Measurements from ENCODE around the gene ATG14. TPM values are rescaled to one million over a fixed set of nuclear protein-coding genes. Genes with fewer than 3 reads are reported as not detected.
"Not testable (repeated sequence)": the region's sequence is repeated elsewhere in the genome, so short reads cannot be mapped to it uniquely, and the experiment has no call there.

Gene ATG14
- total and polyA plus RNA-seq, 8 donors: 7.1 to 25.6 (median 23.3) TPM

- ATAC-seq (no peak), DNase-seq (no peak)
- Histone ChIP-seq H3K36me3 (no peaks in the 10 kb centered on the region), H3K9me3 (no peaks in the 10 kb centered on the region), H3K4me3 (no peak overlapping the region), H3K27ac (no peak overlapping the region), H3K4me1 (no peaks in the 10 kb centered on the region), H3K27me3 (no peaks in the 10 kb centered on the region)
- intact Hi-C loops (cut with DNase I): no loop called here
- TF ChIP-seq, protein P1, sequence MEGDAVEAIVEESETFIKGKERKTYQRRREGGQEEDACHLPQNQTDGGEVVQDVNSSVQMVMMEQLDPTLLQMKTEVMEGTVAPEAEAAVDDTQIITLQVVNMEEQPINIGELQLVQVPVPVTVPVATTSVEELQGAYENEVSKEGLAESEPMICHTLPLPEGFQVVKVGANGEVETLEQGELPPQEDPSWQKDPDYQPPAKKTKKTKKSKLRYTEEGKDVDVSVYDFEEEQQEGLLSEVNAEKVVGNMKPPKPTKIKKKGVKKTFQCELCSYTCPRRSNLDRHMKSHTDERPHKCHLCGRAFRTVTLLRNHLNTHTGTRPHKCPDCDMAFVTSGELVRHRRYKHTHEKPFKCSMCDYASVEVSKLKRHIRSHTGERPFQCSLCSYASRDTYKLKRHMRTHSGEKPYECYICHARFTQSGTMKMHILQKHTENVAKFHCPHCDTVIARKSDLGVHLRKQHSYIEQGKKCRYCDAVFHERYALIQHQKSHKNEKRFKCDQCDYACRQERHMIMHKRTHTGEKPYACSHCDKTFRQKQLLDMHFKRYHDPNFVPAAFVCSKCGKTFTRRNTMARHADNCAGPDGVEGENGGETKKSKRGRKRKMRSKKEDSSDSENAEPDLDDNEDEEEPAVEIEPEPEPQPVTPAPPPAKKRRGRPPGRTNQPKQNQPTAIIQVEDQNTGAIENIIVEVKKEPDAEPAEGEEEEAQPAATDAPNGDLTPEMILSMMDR (IDR thresholded peaks at IDR 0.05): no peak
These were observed 15.3 kb upstream of the ATG14 start for GRCh38 chr14:55426891-55427290.

GRCh38 chr14:55425091-55425490 lies 13.5 kb upstream of the ATG14 start:
- intact Hi-C loops (cut with DNase I): no loop called here
- ATAC-seq (no peak), DNase-seq (no peak)
- no peak overlapping the region for H3K4me3 ChIP-seq
- no peaks in the 10 kb centered on the region for H3K36me3 ChIP-seq
- no peaks in the 10 kb centered on the region for H3K27me3 ChIP-seq
- no peak overlapping the region for H3K27ac ChIP-seq
- H3K4me1 ChIP-seq: no peaks in the 10 kb centered on the region
- TF ChIP-seq, protein P1 (IDR thresholded peaks at IDR 0.05): no peak
- H3K9me3 ChIP-seq: no peaks in the 10 kb centered on the region

DNA sequence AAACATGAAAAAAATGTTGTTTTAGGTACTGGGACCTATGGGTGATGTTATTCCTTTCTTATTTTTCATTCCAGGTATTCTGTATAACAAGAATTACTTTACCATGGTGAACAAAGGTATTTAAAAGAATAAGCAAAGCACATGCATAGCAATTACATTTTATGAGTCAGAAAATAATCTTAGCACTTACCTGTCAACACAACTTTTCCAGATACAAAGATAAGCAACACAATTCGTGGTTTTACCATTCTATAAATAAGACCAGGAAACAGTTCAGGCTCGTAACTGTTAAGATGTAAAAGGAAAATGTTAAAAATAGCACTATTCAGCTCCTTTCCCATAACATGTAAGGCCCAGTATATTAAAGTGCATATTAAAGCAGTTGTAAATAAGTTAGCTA lies 12.3 kb upstream of the ATG14 start:
- DNase-seq (no peak), ATAC-seq (no peak)
- Histone ChIP-seq H3K9me3 (no peaks in the 10 kb centered on the region), H3K36me3 (no peaks in the 10 kb centered on the region), H3K27me3 (no peaks in the 10 kb centered on the region), H3K27ac (no peak overlapping the region), H3K4me1 (no peaks in the 10 kb centered on the region), H3K4me3 (no peak overlapping the region)
- intact Hi-C loops (cut with DNase I): no loop called here
- TF ChIP-seq, protein P1 (IDR thresholded peaks at IDR 0.05): no peak

GRCh38 chr14:55422338-55422737 lies 10.7 kb upstream of the ATG14 start:
- H3K27ac ChIP-seq; H3K36me3 ChIP-seq; intact Hi-C loops (cut with DNase I); H3K4me1 ChIP-seq; H3K27me3 ChIP-seq; ATAC-seq; DNase-seq; H3K9me3 ChIP-seq; H3K4me3 ChIP-seq: not testable (repeated sequence)

- H3K4me1 ChIP-seq: no peaks in the 10 kb centered on the region
- no peak overlapping the region for H3K4me3 ChIP-seq
- H3K27me3 ChIP-seq: peaks cover 0 to under 1% of the 10 kb centered on the region in 2 donors
These were observed 8.0 kb upstream of the ATG14 start for GRCh38 chr14:55419663-55420062.

GRCh38 chr14:55418411-55418810 lies 6.8 kb upstream of the ATG14 start:
- Histone ChIP-seq H3K4me3 (no peak overlapping the region), H3K27ac (no peak overlapping the region), H3K36me3 (no peaks in the 10 kb centered on the region), H3K27me3 (peaks cover 0 to 3% of the 10 kb centered on the region in 2 donors), H3K9me3 (no peaks in the 10 kb centered on the region), H3K4me1 (no peaks in the 10 kb centered on the region)
- DNase-seq: no peak
- TF ChIP-seq, protein P1 (IDR thresholded peaks at IDR 0.05): no peak
- intact Hi-C loops (cut with DNase I): no loop called here
- no peak for ATAC-seq

More at GRCh38 chr14:55419663-55420062, 8.0 kb upstream of the ATG14 start:
- Histone ChIP-seq H3K27ac (no peak overlapping the region), H3K36me3 (no peaks in the 10 kb centered on the region), H3K9me3 (no peaks in the 10 kb centered on the region)
- intact Hi-C loops (cut with DNase I): no loop called here
- ATAC-seq (no peak), DNase-seq (no peak)
- TF ChIP-seq, protein P1 (IDR thresholded peaks at IDR 0.05): no peak

All from left lung (tissue), 10 donors.